ENCODE data around the gene CD79A.

The CD79A gene

DNA sequence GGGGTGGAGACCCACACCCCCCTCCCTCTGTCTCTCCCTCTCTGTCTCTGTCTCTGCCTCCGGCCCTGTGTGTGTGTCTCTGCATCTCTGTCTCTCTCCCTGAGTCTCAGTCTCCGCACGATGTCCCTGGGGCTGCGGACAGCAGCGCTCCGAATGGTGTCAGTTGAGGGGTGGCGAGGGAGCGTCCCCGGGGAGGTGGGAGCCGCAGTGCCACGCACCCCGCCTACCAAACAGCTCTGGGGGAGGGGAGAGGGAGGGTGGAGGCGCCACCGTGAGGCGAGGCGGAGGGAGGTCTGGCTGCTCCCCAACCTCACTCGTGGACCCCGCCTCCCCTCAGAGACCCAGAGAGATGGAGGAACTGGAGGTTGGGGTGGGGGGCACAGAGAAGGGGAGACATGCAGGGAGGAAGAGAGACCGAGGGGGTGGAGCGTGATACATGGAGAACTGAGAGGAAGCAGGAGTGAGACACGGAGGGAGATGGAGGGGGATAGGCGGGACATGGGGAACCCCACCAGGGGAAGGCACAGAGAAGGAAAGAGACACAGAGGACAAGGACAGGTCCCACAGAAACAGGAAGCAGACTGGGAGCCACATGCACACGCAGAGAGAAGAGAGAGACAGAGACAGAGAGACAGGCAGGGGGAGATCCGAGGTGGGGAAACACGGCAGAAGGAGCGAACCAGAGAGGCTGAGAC, 44.0 kb downstream of the CD79A start:
- DNase-seq = no peak

DNA sequence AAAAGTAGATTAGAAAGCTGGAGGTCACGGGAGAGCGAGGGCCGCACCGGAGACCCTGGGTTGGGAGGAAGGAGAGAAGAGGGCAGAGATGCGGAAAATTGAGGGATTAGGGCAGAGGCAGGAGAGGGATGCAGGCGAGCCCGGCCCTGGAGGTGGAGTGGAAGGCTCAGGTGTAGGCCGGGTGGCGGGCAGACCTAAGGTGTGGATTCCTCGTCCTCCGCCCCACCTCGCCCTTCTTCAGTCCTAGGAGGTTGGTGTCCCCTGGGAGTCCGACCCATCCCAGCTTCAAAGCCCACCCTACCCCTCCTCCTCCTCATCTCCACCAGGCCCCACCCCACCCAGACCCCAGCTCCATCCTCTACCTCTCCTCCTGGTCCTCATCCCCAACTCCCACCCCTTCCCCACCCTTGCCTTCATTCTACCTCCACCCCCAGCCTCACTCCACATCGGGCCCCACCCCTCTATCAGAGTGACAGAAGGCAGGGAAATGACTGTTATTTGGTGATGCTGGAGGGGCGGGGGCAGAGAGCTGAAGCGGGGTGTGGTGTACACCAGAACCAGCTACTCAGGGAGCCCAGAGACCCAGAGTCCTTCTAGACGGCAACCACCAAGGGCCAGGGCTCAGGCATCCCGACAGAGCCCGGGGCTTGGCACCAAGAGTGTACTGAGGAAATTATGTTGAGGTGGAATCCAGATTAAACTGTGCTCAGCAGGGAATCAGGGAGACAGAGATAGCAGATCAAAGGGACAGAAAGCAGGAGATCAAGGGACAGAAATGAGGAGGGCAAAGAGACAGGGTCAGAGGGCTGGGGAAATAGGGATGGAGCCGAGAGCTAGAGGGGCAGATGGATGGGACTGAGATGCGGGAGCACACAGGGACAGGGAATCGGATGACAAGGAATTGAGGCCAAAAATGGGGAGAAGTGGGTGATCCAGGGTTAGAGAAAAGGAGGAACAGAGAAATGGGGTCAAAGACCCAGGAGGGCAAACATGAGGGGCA, 44.8 kb downstream of the CD79A start:
- no peak for DNase-seq

DNA sequence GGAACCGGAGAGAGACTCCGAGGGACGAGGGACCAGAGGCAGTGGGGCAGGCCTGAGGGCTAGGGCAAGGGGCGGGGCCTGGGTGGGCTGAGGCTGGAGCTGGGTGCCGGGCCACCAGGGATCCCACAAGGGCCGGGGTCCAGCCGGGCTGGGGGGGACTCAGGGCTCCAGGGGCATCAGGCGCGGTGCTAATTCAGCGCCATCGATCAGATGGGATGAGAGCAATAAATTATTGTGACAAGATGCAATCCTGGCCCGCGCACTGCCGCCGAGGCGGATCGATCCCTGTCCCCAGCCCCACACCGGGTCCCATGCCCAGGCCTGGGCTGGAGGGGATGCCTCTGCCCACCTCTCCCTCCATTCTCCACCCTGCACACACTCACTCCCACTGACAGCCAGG, 45.5 kb downstream of the CD79A start:
- no peak for DNase-seq

DNA sequence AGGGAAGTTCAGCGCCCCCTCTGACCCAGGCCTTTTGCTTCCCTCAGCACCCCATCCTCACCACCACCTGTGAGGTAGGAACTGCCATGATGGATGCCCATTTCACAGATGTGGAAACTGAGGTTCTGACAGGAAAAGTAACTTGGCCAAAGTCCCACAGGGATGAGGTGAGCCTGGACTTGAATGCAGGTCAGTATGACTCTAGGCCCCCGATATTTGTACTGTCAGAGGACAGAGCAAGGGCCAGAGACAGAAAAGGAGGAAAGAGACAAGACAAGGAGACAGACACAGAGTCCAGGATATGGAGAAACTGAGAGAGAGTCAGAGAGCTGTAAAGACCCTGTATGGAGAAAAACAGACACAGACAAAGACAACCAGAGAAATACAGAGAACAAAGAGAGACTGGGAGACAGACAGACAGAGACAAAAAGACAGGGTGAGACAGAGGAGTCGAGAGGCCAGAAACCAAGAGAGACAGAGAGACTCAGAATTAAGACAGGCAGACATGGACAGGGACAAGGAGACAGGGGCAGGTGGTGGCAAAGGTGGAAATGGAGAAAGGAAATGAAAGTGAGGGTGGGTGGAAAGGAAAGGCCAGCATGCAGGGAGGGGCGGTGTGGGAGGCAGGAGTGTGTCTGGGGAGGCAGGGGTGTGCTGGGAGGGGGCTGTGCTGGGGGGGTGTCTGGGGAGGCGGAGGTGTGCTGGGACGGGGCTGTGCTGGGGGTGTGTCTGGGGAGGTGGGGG, 46.1 kb downstream of the CD79A start:
- DNase-seq = no peak

DNA sequence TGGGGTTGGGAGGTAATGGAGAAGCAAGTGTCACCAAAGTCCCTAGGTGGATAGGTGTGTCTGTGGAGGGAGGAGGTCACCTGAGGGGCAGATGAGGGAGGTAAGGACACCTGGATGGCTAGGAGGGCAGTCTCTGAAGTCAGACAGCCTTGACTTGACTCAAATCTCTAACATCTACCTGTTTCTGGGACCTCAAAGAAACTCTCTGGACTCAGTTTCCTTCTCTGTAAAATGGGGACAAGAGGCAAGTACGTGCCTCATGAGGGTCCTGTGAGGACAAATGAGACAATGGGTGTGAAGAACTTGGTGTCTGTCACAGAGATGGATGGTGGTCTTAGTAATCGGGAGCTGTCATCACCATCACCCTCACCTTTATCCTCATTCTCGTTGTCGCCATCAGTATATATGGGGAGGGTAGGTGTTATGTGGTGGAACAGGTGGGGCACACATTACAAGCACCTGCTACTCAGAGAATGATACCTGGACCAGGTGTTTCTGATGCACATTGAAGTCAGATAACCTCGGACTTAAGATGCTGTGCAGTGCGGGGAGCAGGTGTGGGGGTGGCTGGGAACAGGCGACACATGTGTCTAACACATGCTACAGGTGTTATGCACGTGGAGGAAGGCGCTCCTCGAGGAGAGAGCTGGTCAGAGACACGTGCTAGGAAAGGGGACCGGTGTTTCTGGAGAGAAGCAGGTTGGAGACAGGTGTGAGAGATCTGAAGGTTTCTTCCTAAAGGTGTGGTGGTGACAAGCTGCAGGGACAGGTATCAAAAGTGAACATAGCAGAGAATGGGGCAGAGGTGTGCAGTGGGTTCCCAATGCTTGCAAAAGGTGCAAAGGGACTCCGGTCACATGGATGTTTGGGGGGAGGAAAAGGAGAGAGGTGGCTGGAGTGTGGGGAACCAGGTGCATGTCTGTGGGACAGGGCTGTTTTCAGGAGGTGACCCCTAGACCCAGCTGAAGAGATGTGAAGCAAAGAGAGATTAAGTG, 47.4 kb downstream of the CD79A start:
- DNase-seq = no peak

DNA sequence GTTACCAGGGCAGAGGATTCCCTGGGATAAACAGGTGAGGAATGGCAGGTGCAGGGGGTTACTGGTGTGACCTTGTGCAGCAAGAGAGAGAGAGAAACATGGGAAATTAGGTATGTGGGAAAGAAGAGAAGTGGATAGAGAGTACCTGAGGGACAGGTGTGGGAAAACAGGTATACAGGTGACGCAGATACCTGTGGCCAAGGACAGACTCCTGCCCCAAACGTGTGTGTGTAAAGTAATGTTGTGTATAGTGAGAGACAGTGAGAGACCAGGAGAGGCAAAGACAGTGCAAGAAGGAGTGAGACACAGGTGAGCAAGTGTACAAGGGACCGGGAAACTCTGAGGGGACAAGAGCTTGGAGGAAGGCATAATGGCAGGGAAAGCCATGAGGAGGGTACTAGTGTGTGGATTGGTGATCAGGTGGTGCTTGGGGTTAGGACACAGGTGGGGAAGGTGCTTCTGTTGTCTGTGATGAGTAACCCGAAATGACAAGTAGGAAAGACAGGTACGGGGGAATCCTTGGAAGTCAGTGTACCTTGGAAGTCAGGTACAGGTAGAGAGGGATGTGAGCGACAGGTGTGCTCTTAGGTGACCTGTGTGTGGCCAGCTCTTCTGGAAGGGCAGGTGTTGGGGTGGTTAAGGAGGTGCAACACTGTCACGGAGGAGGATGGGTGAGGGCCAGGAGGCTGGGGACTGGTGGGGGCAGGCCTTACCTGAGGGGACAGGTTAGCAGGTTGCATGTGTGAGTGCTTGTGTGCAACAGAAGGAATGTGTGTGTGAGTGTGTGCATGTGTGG, 48.3 kb downstream of the CD79A start:
- no peak for DNase-seq

DNA sequence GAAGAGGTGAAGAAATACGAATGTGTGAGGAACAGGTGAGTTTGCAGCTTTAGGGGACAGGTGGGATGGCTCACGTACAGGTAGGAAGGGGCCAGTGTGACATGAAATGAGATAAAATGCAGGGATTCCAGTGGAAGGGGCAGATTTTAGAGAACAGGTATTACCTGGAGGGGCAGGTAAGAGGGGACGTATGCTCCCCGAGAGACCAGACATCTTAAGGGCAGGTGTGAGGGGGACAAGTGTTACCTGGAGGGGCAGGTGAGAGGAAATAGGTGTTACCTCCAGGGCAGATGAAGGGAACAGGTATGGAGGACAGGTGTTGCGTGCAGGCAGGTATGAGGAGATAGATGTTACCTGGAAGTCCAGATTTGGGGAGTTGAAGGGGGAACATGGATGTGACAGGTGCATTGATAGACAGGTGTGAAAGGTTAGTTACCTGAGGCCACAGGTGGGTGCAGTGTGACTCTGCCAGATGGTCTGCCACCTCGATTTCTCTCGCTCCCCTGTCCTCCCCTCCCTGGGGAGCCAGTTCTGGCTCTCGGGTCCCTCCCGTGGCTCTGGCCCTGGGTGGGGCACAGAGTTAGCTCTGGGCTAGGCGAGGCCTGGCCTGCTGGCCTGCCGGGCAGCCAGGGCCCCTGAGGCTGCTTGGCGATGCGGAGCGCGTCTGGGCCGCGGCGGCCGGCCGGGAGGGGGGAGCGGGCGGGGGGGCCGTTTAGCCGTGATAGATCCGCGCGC, 49.1 kb downstream of the CD79A start:
- no peak for DNase-seq

DNA sequence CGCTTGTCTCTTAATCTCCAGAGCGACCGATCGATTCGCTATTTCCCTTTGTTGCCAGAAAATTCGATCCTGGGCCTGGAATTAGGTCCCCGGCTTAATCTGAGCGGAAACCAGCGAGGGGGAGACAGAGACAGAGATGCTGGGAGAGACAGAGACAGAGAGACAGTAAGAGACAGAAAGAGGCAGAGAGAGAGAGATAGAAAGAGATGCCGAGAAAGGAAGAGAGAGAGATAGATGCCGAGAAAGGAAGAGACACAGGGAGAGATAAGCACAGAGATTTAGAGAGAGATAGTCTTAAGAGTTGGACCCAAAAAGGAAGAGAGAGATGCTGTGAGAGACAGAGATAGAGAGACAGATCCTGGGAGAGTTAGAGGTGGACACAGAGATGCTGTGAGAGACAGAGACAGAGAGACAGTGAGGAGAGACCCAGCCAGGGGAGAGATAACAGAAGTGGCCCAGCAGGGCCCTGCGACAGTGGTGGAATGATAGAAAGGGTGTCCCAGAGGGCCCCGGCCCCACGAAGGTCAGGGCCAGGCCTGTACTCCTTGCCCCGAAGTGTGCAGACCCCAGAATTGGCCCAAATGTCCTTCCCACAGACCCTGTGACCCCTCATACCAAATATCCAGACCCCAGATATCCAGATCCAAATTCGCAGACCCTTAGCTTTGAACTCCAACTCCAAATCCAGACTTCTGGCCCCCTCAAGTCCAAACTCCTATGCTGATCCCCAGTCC, 49.9 kb downstream of the CD79A start:
- DNase-seq = no peak

DNA sequence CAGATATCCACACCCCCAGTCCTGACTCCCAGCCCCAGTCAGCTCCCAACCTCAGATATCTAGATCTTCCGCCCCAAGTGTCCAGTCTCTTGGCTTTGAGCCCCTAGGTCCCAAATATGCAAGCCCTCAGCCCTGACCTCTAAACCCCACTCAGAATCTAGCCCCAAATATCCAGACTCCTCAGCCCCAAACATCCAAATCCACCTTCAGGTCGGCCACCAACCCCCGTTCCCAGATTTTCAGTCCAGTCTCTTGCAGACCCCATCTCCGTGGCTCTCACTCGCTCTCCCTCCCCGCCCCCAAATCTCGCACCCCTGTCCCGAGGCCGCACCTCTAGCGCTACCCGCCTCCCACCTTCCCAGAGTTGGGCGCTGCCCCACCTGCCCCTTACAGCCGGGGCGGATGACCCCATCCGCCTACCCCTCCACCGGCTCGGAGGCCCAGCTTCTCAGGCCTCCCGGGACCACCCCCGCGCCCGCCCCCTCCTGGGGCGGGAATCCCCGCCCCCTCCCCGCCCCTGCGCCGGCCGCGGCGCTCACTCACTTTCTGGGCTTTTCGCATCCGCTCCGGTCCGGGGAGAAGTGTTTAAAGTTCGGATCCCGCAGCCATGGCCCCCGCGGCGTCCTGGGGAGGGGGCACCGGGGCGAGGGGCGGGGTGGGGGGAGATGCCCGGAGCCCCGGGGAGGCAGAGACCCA, 50.6 kb downstream of the CD79A start:
- no peak for DNase-seq

DNA sequence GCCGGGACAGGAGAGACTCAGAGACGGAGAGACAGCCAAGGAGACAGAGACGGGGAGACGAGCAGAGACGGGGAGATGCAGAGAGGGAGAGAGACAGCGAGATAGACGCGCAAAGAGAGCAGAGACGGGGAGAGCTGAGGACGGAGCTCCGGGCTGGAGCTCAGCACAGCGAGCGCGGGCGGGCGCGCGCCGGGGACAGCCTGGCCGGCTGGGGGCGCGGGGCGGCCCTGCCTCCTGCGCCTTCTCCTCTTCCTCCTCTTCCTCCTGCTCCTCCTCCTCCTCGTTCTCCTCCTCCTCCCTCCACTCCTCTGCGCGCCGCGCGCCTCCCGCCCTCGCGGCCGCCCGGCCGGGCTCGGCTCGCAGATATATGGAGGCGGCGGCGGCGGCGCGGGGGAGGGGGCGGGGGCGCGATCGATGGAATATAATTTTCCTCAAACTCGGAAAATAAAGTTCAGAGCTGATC, 51.2 kb downstream of the CD79A start, which contains the start of gene ERFL:
Gene ERFL (minus strand): TSS at position 229 of the 463 bp plus-strand sequence. CDS start 15,530 bp downstream, outside the sequence.
- DNase-seq = no peak

DNA sequence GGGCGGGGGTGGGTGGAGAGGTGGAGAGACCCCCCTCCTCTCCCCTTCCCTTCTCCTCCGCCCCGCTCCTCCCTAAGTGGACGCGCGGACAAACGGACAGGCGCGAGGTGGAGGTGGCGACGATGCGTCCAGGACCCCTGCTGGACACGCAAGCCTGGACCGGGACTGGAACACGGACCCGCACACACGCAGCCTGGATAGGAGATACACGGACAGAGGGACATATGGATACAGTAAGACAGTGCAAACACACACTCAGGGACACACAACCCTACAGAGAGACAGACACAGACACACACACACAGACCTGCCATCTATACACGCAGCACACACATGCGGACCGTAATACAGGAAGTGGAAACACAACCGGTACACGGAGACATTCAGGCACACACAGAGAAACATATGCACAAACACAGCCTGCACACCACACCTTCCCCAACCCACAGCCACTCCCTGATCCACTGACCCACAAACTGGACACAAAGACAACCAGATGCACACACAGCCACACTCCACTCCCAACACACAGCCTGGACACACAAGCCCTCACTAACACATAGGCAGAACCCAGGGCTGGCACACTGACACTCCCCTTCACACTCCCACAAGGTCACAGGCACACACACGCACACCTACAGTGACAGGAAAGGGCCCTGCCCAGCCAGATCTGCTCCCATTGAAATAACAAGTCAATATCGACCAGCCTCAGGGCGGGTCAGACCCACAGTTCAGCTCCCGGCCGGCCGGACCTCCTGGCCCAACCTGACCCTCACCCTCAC, 51.9 kb downstream of the CD79A start:
- no peak for DNase-seq

DNA sequence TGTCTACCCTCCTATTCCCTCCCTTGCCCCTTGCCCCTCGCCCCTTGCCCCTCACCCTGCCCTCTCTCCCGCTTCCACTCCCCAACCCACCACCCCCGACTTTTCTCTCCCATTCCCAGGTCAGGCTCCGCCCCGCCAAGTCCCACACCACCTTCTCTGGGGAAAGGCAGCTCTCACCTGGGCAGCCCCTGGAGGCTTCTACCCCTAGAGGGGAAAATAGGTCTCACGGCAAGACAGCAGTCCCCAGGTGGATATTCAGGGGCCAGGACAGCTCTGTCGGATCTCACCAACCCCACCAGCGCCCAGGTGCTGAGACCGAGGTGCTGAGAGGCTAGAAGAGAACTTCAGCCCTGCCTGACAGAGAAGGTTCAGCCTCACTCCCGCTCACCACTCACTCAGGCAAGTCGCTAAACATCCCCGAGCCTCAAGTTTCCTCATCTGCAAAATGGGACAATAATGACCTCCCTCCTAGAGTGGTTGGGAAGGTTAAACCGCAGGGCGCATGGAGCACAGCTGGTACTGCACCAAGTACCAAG, 52.5 kb downstream of the CD79A start:
- no peak for DNase-seq

DNA sequence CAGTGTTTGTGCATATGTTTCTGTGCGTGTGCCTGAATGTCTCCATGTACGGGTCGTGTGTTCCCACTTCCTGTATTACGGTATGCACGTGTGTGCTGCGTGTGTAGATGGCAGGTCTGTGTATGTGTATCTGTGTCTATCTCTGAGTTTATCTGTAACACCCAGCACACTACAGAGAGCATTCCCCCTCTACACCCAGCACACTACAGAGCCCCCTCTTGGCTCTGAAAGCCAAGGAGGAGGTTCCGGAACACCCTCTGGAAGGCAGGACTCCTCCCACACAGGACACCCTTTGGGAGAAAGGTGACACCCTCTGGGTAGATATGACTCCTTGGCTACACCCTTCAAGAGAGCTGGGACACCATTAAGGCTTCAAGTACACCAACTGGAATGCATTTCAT, 53.2 kb downstream of the CD79A start:
- no peak for DNase-seq
